Measurements from ENCODE around the gene HDAC11. TPM values are rescaled to one million over a fixed set of nuclear protein-coding genes. Genes with fewer than 3 reads are reported as not detected.

HDAC11 gene
- total and polyA plus RNA-seq, 2 of the 4 experiments (the other 2 are of a cell fraction) = 9.1 to 11.4 TPM

DNA sequence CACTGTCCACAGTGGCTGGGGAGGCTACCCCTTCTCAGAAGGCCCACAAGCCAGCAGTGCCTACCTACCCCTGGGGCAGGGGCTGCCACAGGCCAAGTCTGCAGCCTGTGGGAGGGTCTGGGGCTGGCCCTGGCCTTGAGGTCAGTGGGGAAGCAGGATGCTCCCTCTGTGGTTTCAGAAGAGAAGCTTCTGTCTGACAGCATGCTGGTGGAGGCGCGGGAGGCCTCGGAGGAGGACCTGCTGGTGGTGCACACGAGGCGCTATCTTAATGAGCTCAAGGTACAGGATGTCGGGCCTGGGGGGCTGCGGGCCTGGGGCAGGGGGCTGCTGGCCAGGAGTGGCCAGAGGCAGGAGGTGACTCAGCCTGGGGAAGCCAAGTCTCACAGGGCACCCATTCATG, 3.2 kb downstream of the HDAC11 start:
- CTCF ChIA-PET = interaction anchor here (1.5 kb wide), 1 partner anchor 11 kb away, joined by 3 read pairs; no protein-coding TSS in a partner anchor
- intact Hi-C loops (cut with micrococcal nuclease) = no loop called here
- no peak overlapping the region for H3K27ac ChIP-seq (ENCODE audit: insufficient read depth, low read length)

More for the DNA sequence above, 3.2 kb downstream of the HDAC11 start:
- Histone ChIP-seq H4K20me1 (ENCODE audit: insufficient read depth, low read length) (no peaks in the 10 kb centered on the region), H3K56ac (ENCODE audit: extremely low read depth, insufficient read depth, low read length) (no peak overlapping the region), H2BK15ac (ENCODE audit: low read depth, low read length) (no peak overlapping the region), H2AK5ac (ENCODE audit: low read depth, low read length) (no peak overlapping the region), H4K5ac (ENCODE audit: low read depth, low read length) (no peak overlapping the region), H3K14ac (replicated peaks; ENCODE audit: low read depth, low read length) (no peak overlapping the region), H3K23ac (ENCODE audit: low read depth, low read length) (no peak overlapping the region), H3K9ac (ENCODE audit: low read depth, low read length) (no peak overlapping the region), H2BK120ac (ENCODE audit: low read depth, low read length) (no peak overlapping the region), H3K79me1 (ENCODE audit: low read depth in 1 of 2, low read length in 2 of 2) (peaks cover 0 to 7% of the 10 kb centered on the region in 2 experiments; a peak in 2 of 4 replicates), H3K4ac (ENCODE audit: low read depth, low read length) (no peak overlapping the region), H3K9me1 (ENCODE audit: insufficient read depth, low read length) (peaks cover 8% of the 10 kb centered on the region), H3K4me2 (ENCODE audit: low read depth, low read length) (no peak overlapping the region), H3K9me3 (ENCODE audit: control insufficient read depth, insufficient read depth, low read length) (no peaks in the 10 kb centered on the region), H4K8ac (ENCODE audit: low read depth in 2 of 2, low read length in 2 of 2) (no peak overlapping the region), H3K18ac (ENCODE audit: low read depth, low read length) (no peak overlapping the region), H3K4me1 (ENCODE audit: control insufficient read depth, insufficient read depth, low read length) (peaks cover 12% of the 10 kb centered on the region; the same call in 1 of the 2 replicates), H4K91ac (ENCODE audit: insufficient read depth, low read depth, low read length) (no peak overlapping the region), H2BK20ac (ENCODE audit: low read depth, low read length) (no peak overlapping the region), H2AK9ac (replicated peaks; ENCODE audit: low read depth, low read length, poor library complexity) (no peak overlapping the region), H2AFZ (replicated peaks; ENCODE audit: low read length, poor library complexity) (no peak overlapping the region), H2BK5ac (ENCODE audit: low read depth, low read length, poor library complexity, severe bottlenecking) (no peak overlapping the region), H3K36me3 (ENCODE audit: control insufficient read depth, insufficient read depth, low read length) (no peaks in the 10 kb centered on the region; the same call in 1 of the 2 replicates), H3K4me3 (ENCODE audit: insufficient read depth, low read depth, low read length) (no peak overlapping the region), H3K27me3 (ENCODE audit: control insufficient read depth, insufficient read depth, low read length) (no peaks in the 10 kb centered on the region)
- ATAC-seq (ENCODE audit: low read depth) (no peak), DNase-seq (no peak)
- 81% methylated on average over 5 of the region's 7 CpGs; no CpG with 5 or more reads in 1 of the 2 experiments for WGBS, 2 experiments (ENCODE audit: extremely low coverage in 2 of 2, insufficient read length in 1 of 2)
- BruUV-seq (replicated peaks) = no TSS peak
- dilution Hi-C loops (cut with HindIII; ENCODE audit: low sequenced_read_pairs, unreplicated experiment) = no loop called here
- TF ChIP-seq BHLHE40 (IDR thresholded peaks at IDR 0.05; ENCODE audit: low read depth, low read length) = no peak
- TF ChIP-seq SMC3 (IDR thresholded peaks at IDR 0.05; ENCODE audit: low read depth, low read length) = no peak
- TF ChIP-seq NFE2L2 (IDR thresholded peaks at IDR 0.05; ENCODE audit: low read depth, low read length) = no peak
- no peak for TF ChIP-seq MXI1 (IDR thresholded peaks at IDR 0.05; ENCODE audit: borderline replicate concordance, low read depth, low read length)
- TF ChIP-seq POLR2A (IDR thresholded peaks at IDR 0.05; ENCODE audit: low read depth, low read length) = no peak
- no peak for TF ChIP-seq CHD1 (IDR thresholded peaks at IDR 0.05; ENCODE audit: low read depth, low read length)
- TF ChIP-seq, protein P1, sequence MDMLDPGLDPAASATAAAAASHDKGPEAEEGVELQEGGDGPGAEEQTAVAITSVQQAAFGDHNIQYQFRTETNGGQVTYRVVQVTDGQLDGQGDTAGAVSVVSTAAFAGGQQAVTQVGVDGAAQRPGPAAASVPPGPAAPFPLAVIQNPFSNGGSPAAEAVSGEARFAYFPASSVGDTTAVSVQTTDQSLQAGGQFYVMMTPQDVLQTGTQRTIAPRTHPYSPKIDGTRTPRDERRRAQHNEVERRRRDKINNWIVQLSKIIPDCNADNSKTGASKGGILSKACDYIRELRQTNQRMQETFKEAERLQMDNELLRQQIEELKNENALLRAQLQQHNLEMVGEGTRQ (IDR thresholded peaks at IDR 0.05; ENCODE audit: low read depth, low read length) = no peak
- no peak for TF ChIP-seq FOS (IDR thresholded peaks at IDR 0.05; ENCODE audit: low read depth, low read length)
- no peak for TF ChIP-seq MAZ (IDR thresholded peaks at IDR 0.05; ENCODE audit: borderline replicate concordance, low read depth, low read length)
- TF ChIP-seq RCOR1 (IDR thresholded peaks at IDR 0.05; ENCODE audit: insufficient replicate concordance, low read length) = no peak
- no peak for TF ChIP-seq RAD21 (IDR thresholded peaks at IDR 0.05; ENCODE audit: low read length)
- no peak for TF ChIP-seq MAFK (IDR thresholded peaks at IDR 0.05; ENCODE audit: low read depth, low read length)
- in situ Hi-C loops (cut with MboI; ENCODE audit: low sequenced_read_pairs) = loop anchor here (25.0 kb wide), 2 partner anchors 404 to 629 kb away; partner anchors contain the start of genes CHCHD4 and WNT7A
- POLR2A ChIA-PET (ENCODE audit: unreplicated experiment) = no interaction called here

Data from IMR-90 (cell line).